Activated CD4-positive, alpha-beta T cell treated with anti-CD3 and anti-CD28 coated beads for 4 hours (primary cell): ENCODE results near the gene ZNF692.
"Not testable (repeated sequence)": the region's sequence is repeated elsewhere in the genome, so short reads cannot be mapped to it uniquely, and the experiment has no call there.

Experiments
- DNase-seq, 2 donors: peaks; one replicate each; pipeline ENCODE4 v3.0.0-alpha.2; 2020

Gene ZNF692

GRCh38 chr1:248849152-248849551, 9.7 kb downstream of the ZNF692 start:
- DNase-seq = no peak

GRCh38 chr1:248848602-248849001, 10.3 kb downstream of the ZNF692 start:
- DNase-seq = no peak

- no peak for DNase-seq
Observed at GRCh38 chr1:248847956-248848561, 10.8 kb downstream of the ZNF692 start.

- no peak for DNase-seq
Observed at GRCh38 chr1:248847181-248847955, 11.5 kb downstream of the ZNF692 start.

- no peak for DNase-seq
Observed at GRCh38 chr1:248844526-248844925, 14.4 kb downstream of the ZNF692 start.

- DNase-seq = no peak
Observed at GRCh38 chr1:248843687-248844086, 15.2 kb downstream of the ZNF692 start.

- DNase-seq = no peak
Observed at GRCh38 chr1:248842781-248843331, 16.0 kb downstream of the ZNF692 start.

GRCh38 chr1:248841702-248842395, 17.0 kb downstream of the ZNF692 start:
- peak in 1 of 2 donors; percentile 25 for DNase-seq

- DNase-seq = no peak
Observed at GRCh38 chr1:248840946-248841345, 17.9 kb downstream of the ZNF692 start.

GRCh38 chr1:248839168-248839555, 19.7 kb downstream of the ZNF692 start:
- no peak for DNase-seq

GRCh38 chr1:248838357-248839167, 20.3 kb downstream of the ZNF692 start:
- DNase-seq = peak; percentile 82 to 86

GRCh38 chr1:248837781-248838356, 21.0 kb downstream of the ZNF692 start, which contains the start of gene ZNF672:
Gene ZNF672, plus strand, starts transcription at chr1:248838224. Its CDS starts 9,051 bp downstream, at chr1:248847275.
- peak; percentile 93 to 94 for DNase-seq

- DNase-seq = no peak
Observed at GRCh38 chr1:248837045-248837780, 21.7 kb downstream of the ZNF692 start.

GRCh38 chr1:248834343-248834940, 24.4 kb downstream of the ZNF692 start:
- DNase-seq = no peak

- no peak for DNase-seq
Observed at GRCh38 chr1:248831842-248832241, 27.0 kb downstream of the ZNF692 start.

GRCh38 chr1:248830718-248831017, 28.2 kb downstream of the ZNF692 start:
- DNase-seq = not testable (repeated sequence)

GRCh38 chr1:248828845-248829244, 30.0 kb downstream of the ZNF692 start:
- no peak for DNase-seq

GRCh38 chr1:248825909-248826760, 32.8 kb downstream of the ZNF692 start, which contains the start of gene SH3BP5L:
Gene SH3BP5L, minus strand, starts transcription at chr1:248825915. Its CDS starts 980 bp downstream, at chr1:248824935.
- DNase-seq = peak; percentile 90 to 92

- no peak for DNase-seq
Observed at GRCh38 chr1:248825573-248825908, 33.3 kb downstream of the ZNF692 start.

GRCh38 chr1:248825136-248825535, 33.7 kb downstream of the ZNF692 start:
- no peak for DNase-seq
